ENCODE measurements around the gene CR1.
"Not testable (repeated sequence)": the region's sequence is repeated elsewhere in the genome, so short reads cannot be mapped to it uniquely, and the experiment has no call there.

The CR1 gene

GRCh38 chr1:207619871-207620542, 124.0 kb downstream of the CR1 start:
- peaks cover 11% of the 10 kb centered on the region for H3K27me3 Mint-ChIP-seq
- no peaks in the 10 kb centered on the region for H3K36me3 Mint-ChIP-seq (ENCODE audit: insufficient read depth)
- no peaks in the 10 kb centered on the region for H3K9me3 Mint-ChIP-seq
- ATAC-seq (replicated peaks; ENCODE audit: extremely low read depth, poor library complexity, severe bottlenecking) (no peak), DNase-seq (ENCODE audit: low spot score in 2 of 2) (no peak)
- H3K27ac Mint-ChIP-seq (ENCODE audit: low read depth): no peak overlapping the region
- no peak overlapping the region for H3K4me3 Mint-ChIP-seq
- peaks cover 6% of the 10 kb centered on the region for H3K4me1 Mint-ChIP-seq

- H3K27me3 Mint-ChIP-seq: peaks cover 10% of the 10 kb centered on the region
- H3K36me3 Mint-ChIP-seq (ENCODE audit: insufficient read depth): no peaks in the 10 kb centered on the region
Measured at GRCh38 chr1:207620543-207620893, 124.6 kb downstream of the CR1 start.

GRCh38 chr1:207625504-207626071, 129.6 kb downstream of the CR1 start:
- ATAC-seq (replicated peaks; ENCODE audit: extremely low read depth, poor library complexity, severe bottlenecking); H3K4me1 Mint-ChIP-seq; H3K9me3 Mint-ChIP-seq; H3K4me3 Mint-ChIP-seq; H3K36me3 Mint-ChIP-seq (ENCODE audit: insufficient read depth); H3K27ac Mint-ChIP-seq (ENCODE audit: low read depth); H3K27me3 Mint-ChIP-seq; DNase-seq (ENCODE audit: low spot score in 2 of 2): not testable (repeated sequence)

More at GRCh38 chr1:207620543-207620893, 124.6 kb downstream of the CR1 start:
- Mint-ChIP-seq H3K9me3 (no peaks in the 10 kb centered on the region), H3K4me1 (peaks cover 6% of the 10 kb centered on the region), H3K27ac (ENCODE audit: low read depth) (no peak overlapping the region), H3K4me3 (no peak overlapping the region)
- DNase-seq (ENCODE audit: low spot score in 2 of 2) (no peak), ATAC-seq (replicated peaks; ENCODE audit: extremely low read depth, poor library complexity, severe bottlenecking) (no peak)

GRCh38 chr1:207626972-207627337, 131.0 kb downstream of the CR1 start:
- Mint-ChIP-seq H3K9me3 (no peaks in the 10 kb centered on the region), H3K27me3 (peaks cover 7% of the 10 kb centered on the region), H3K4me3 (no peak overlapping the region), H3K4me1 (no peaks in the 10 kb centered on the region), H3K27ac (ENCODE audit: low read depth) (no peak overlapping the region), H3K36me3 (ENCODE audit: insufficient read depth) (no peaks in the 10 kb centered on the region)
- DNase-seq (ENCODE audit: low spot score in 2 of 2) (no peak), ATAC-seq (replicated peaks; ENCODE audit: extremely low read depth, poor library complexity, severe bottlenecking) (no peak)

- Mint-ChIP-seq H3K27me3 (peaks cover 1% of the 10 kb centered on the region), H3K4me3 (no peak overlapping the region), H3K4me1 (no peaks in the 10 kb centered on the region), H3K9me3 (no peaks in the 10 kb centered on the region), H3K27ac (ENCODE audit: low read depth) (no peak overlapping the region), H3K36me3 (ENCODE audit: insufficient read depth) (no peaks in the 10 kb centered on the region)
- DNase-seq (ENCODE audit: low spot score in 2 of 2): no peak
- no peak for ATAC-seq (replicated peaks; ENCODE audit: extremely low read depth, poor library complexity, severe bottlenecking)
Measured at GRCh38 chr1:207627496-207627895, 131.5 kb downstream of the CR1 start.

GRCh38 chr1:207628776-207629175, 132.8 kb downstream of the CR1 start:
- H3K27me3 Mint-ChIP-seq: peaks cover 6% of the 10 kb centered on the region
- no peaks in the 10 kb centered on the region for H3K4me1 Mint-ChIP-seq
- H3K36me3 Mint-ChIP-seq (ENCODE audit: insufficient read depth): no peaks in the 10 kb centered on the region
- no peak overlapping the region for H3K4me3 Mint-ChIP-seq
- H3K27ac Mint-ChIP-seq (ENCODE audit: low read depth): no peak overlapping the region
- DNase-seq (ENCODE audit: low spot score in 2 of 2) (no peak), ATAC-seq (replicated peaks; ENCODE audit: extremely low read depth, poor library complexity, severe bottlenecking) (no peak)
- no peaks in the 10 kb centered on the region for H3K9me3 Mint-ChIP-seq

GRCh38 chr1:207631137-207631536, 135.2 kb downstream of the CR1 start:
- H3K27me3 Mint-ChIP-seq: peaks cover 24% of the 10 kb centered on the region
- H3K36me3 Mint-ChIP-seq (ENCODE audit: insufficient read depth): no peaks in the 10 kb centered on the region
- no peak for ATAC-seq (replicated peaks; ENCODE audit: extremely low read depth, poor library complexity, severe bottlenecking)
- H3K4me3 Mint-ChIP-seq: no peak overlapping the region
- H3K9me3 Mint-ChIP-seq: no peaks in the 10 kb centered on the region
- DNase-seq (ENCODE audit: low spot score in 2 of 2): no peak
- no peaks in the 10 kb centered on the region for H3K4me1 Mint-ChIP-seq
- no peak overlapping the region for H3K27ac Mint-ChIP-seq (ENCODE audit: low read depth)

- DNase-seq (ENCODE audit: low spot score in 2 of 2): no peak
- no peak for ATAC-seq (replicated peaks; ENCODE audit: extremely low read depth, poor library complexity, severe bottlenecking)
- H3K4me3 Mint-ChIP-seq: no peak overlapping the region
- H3K27ac Mint-ChIP-seq (ENCODE audit: low read depth): no peak overlapping the region
- H3K36me3 Mint-ChIP-seq (ENCODE audit: insufficient read depth): no peaks in the 10 kb centered on the region
- H3K4me1 Mint-ChIP-seq: no peaks in the 10 kb centered on the region
- H3K27me3 Mint-ChIP-seq: peaks cover 31% of the 10 kb centered on the region
- H3K9me3 Mint-ChIP-seq: no peaks in the 10 kb centered on the region
Measured at GRCh38 chr1:207633226-207633625, 137.3 kb downstream of the CR1 start.

- H3K4me1 Mint-ChIP-seq; H3K27ac Mint-ChIP-seq (ENCODE audit: low read depth); H3K4me3 Mint-ChIP-seq; DNase-seq (ENCODE audit: low spot score in 2 of 2); H3K9me3 Mint-ChIP-seq; H3K36me3 Mint-ChIP-seq (ENCODE audit: insufficient read depth); ATAC-seq (replicated peaks; ENCODE audit: extremely low read depth, poor library complexity, severe bottlenecking): not testable (repeated sequence)
- peaks cover 37% of the 10 kb centered on the region for H3K27me3 Mint-ChIP-seq
Measured at GRCh38 chr1:207633699-207634289, 137.8 kb downstream of the CR1 start.

GRCh38 chr1:207634293-207634692, 138.3 kb downstream of the CR1 start:
- not testable (repeated sequence) for H3K36me3 Mint-ChIP-seq (ENCODE audit: insufficient read depth); ATAC-seq (replicated peaks; ENCODE audit: extremely low read depth, poor library complexity, severe bottlenecking); DNase-seq (ENCODE audit: low spot score in 2 of 2); H3K4me1 Mint-ChIP-seq; H3K27ac Mint-ChIP-seq (ENCODE audit: low read depth); H3K9me3 Mint-ChIP-seq; H3K4me3 Mint-ChIP-seq
- H3K27me3 Mint-ChIP-seq: peaks cover 42% of the 10 kb centered on the region

GRCh38 chr1:207635569-207636186, 139.7 kb downstream of the CR1 start:
- not testable (repeated sequence) for H3K4me1 Mint-ChIP-seq; H3K9me3 Mint-ChIP-seq; H3K4me3 Mint-ChIP-seq; ATAC-seq (replicated peaks; ENCODE audit: extremely low read depth, poor library complexity, severe bottlenecking); H3K36me3 Mint-ChIP-seq (ENCODE audit: insufficient read depth); DNase-seq (ENCODE audit: low spot score in 2 of 2); H3K27ac Mint-ChIP-seq (ENCODE audit: low read depth)
- peaks cover 51% of the 10 kb centered on the region for H3K27me3 Mint-ChIP-seq

GRCh38 chr1:207638487-207639145, 142.7 kb downstream of the CR1 start:
- ATAC-seq (replicated peaks; ENCODE audit: extremely low read depth, poor library complexity, severe bottlenecking); H3K36me3 Mint-ChIP-seq (ENCODE audit: insufficient read depth); DNase-seq (ENCODE audit: low spot score in 2 of 2); H3K27ac Mint-ChIP-seq (ENCODE audit: low read depth); H3K4me1 Mint-ChIP-seq; H3K4me3 Mint-ChIP-seq; H3K9me3 Mint-ChIP-seq: not testable (repeated sequence)
- H3K27me3 Mint-ChIP-seq: peaks cover 63% of the 10 kb centered on the region

All from central memory CD8-positive, alpha-beta T cell (primary cell).